HG03045 (cell line): Measurements from ENCODE around the gene ZNF778.

Experiments used
- ATAC-seq: cut with Tn5 transposase; IDR thresholded peaks from one replicate; pipeline ENCODE4 v1.9.1; 2021; ENCODE audit warnings: mild to moderate bottlenecking, moderate library complexity; ENCODE audit not compliant: unreplicated experiment

Gene ZNF778

GRCh38 chr16:89217388-89218191 is at the start of gene ZNF778:
TSS of gene ZNF778 (plus strand) at chr16:89217703. CDS start at chr16:89221128, 3,425 bp downstream.
- ATAC-seq = peak; percentile 85

GRCh38 chr16:89168381-89169189 is 48.9 kb upstream of the ZNF778 start:
- ATAC-seq = no peak

GRCh38 chr16:89169778-89170177 is 47.7 kb upstream of the ZNF778 start:
- ATAC-seq = no peak

- ATAC-seq = no peak
Measured at GRCh38 chr16:89170346-89171215, 46.9 kb upstream of the ZNF778 start.

GRCh38 chr16:89171216-89172170 is 46.0 kb upstream of the ZNF778 start, which contains the start of gene CDH15:
TSS of gene CDH15 (plus strand) at chr16:89171748. CDS start at chr16:89171832, 84 bp downstream.
- ATAC-seq = peak; percentile 74

- ATAC-seq = no peak
Measured at GRCh38 chr16:89172171-89172527, 45.4 kb upstream of the ZNF778 start.

GRCh38 chr16:89172528-89173173 is 44.9 kb upstream of the ZNF778 start:
- no peak for ATAC-seq

GRCh38 chr16:89173174-89173921 is 44.2 kb upstream of the ZNF778 start:
- ATAC-seq = no peak

- ATAC-seq = no peak
Measured at GRCh38 chr16:89174055-89174827, 43.3 kb upstream of the ZNF778 start.

- ATAC-seq = no peak
Measured at GRCh38 chr16:89174877-89175276, 42.6 kb upstream of the ZNF778 start.

- ATAC-seq = no peak
Measured at GRCh38 chr16:89175280-89176146, 42.0 kb upstream of the ZNF778 start.

GRCh38 chr16:89176147-89176690 is 41.3 kb upstream of the ZNF778 start:
- no peak for ATAC-seq

GRCh38 chr16:89176717-89177116 is 40.8 kb upstream of the ZNF778 start:
- ATAC-seq = no peak

GRCh38 chr16:89177501-89177900 is 40.0 kb upstream of the ZNF778 start:
- ATAC-seq = no peak

- ATAC-seq = no peak
Measured at GRCh38 chr16:89178453-89179147, 38.9 kb upstream of the ZNF778 start.

GRCh38 chr16:89179148-89179484 is 38.4 kb upstream of the ZNF778 start:
- ATAC-seq = no peak
